ENCODE measurements around the gene FGF19.
"Not testable (repeated sequence)": the region's sequence is repeated elsewhere in the genome, so short reads cannot be mapped to it uniquely, and the experiment has no call there.

Gene FGF19

GRCh38 chr11:69695581-69695980 is 8.2 kb downstream of the FGF19 start:
- DNase-seq = no peak

GRCh38 chr11:69694781-69695180 is 9.0 kb downstream of the FGF19 start:
- DNase-seq = no peak

GRCh38 chr11:69692422-69692821 is 11.4 kb downstream of the FGF19 start:
- no peak for DNase-seq

- no peak for DNase-seq
These were observed 12.4 kb downstream of the FGF19 start for GRCh38 chr11:69691463-69691862.

GRCh38 chr11:69689484-69690319 is 14.1 kb downstream of the FGF19 start:
- no peak for DNase-seq

GRCh38 chr11:69687969-69688771 is 15.7 kb downstream of the FGF19 start:
- not testable (repeated sequence) for DNase-seq

GRCh38 chr11:69686856-69687255 is 17.0 kb downstream of the FGF19 start:
- DNase-seq = no peak

- DNase-seq = no peak
These were observed 17.4 kb downstream of the FGF19 start for GRCh38 chr11:69686452-69686851.

GRCh38 chr11:69685348-69685747 is 18.5 kb downstream of the FGF19 start:
- no peak for DNase-seq

- no peak for DNase-seq
These were observed 19.2 kb downstream of the FGF19 start for GRCh38 chr11:69684651-69685050.

- DNase-seq = no peak
These were observed 20.0 kb downstream of the FGF19 start for GRCh38 chr11:69683764-69684333.

GRCh38 chr11:69682681-69683326 is 21.0 kb downstream of the FGF19 start:
- DNase-seq = no peak

GRCh38 chr11:69682221-69682620 is 21.6 kb downstream of the FGF19 start:
- DNase-seq = no peak

- no peak for DNase-seq
These were observed 23.1 kb downstream of the FGF19 start for GRCh38 chr11:69680688-69681087.

GRCh38 chr11:69677749-69678148 is 26.1 kb downstream of the FGF19 start:
- DNase-seq = no peak

GRCh38 chr11:69674886-69675714 is 28.7 kb downstream of the FGF19 start, which contains the start of gene LTO1:
TSS of gene LTO1 (minus strand) at chr11:69675353. CDS start at chr11:69675239, 114 bp downstream.
- peak; percentile 98 for DNase-seq

GRCh38 chr11:69674267-69674885 is 29.4 kb downstream of the FGF19 start:
- DNase-seq = no peak

GRCh38 chr11:69671734-69672465 is 31.9 kb downstream of the FGF19 start:
- no peak for DNase-seq

GRCh38 chr11:69670158-69670845 is 33.5 kb downstream of the FGF19 start:
- peak; percentile 90 for DNase-seq

GRCh38 chr11:69669486-69669885 is 34.3 kb downstream of the FGF19 start:
- no peak for DNase-seq
